GM21367 (cell line): Measurements from ENCODE around the gene B3GAT1.
"Not testable (repeated sequence)": the region's sequence is repeated elsewhere in the genome, so short reads cannot be mapped to it uniquely, and the experiment has no call there.

Source experiments
- ATAC-seq: cut with Tn5 transposase; IDR thresholded peaks from one replicate; pipeline ENCODE4 v1.9.1; 2021; ENCODE audit not compliant: unreplicated experiment

The B3GAT1 gene

GRCh38 chr11:134412203-134413042 is at the start of gene B3GAT1:
B3GAT1 (minus strand) TSS chr11:134412242; CDS start chr11:134387659, 24,583 bp downstream.
- ATAC-seq: no peak

- ATAC-seq: no peak
Measured at GRCh38 chr11:134461621-134462020, 49.6 kb upstream of the B3GAT1 start.

GRCh38 chr11:134460881-134461280 is 48.8 kb upstream of the B3GAT1 start:
- ATAC-seq: no peak

DNA sequence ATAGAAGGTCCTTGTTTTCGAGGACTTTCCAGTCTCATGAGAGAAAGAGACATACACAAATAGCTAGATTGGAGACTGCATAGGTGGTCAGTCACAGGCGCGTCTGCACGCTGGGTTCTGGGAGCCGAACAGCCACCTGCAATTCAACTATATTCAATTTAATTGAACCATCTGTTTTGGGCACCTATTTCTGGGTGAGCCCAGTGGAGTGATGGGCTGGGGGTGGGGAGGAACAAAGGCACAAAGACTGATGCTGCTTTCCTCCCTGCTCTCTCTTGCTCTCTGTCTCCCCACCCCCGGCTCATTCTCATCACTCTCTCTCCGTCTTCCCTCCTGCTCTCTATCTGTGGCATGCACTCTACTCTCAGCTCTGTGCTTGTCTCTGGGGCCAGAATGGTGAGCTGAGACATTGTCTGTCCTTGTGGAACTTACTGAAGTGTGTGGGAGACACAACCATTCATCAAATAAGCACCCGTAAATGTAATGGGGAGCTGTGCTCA is 48.1 kb upstream of the B3GAT1 start:
- ATAC-seq: no peak

DNA sequence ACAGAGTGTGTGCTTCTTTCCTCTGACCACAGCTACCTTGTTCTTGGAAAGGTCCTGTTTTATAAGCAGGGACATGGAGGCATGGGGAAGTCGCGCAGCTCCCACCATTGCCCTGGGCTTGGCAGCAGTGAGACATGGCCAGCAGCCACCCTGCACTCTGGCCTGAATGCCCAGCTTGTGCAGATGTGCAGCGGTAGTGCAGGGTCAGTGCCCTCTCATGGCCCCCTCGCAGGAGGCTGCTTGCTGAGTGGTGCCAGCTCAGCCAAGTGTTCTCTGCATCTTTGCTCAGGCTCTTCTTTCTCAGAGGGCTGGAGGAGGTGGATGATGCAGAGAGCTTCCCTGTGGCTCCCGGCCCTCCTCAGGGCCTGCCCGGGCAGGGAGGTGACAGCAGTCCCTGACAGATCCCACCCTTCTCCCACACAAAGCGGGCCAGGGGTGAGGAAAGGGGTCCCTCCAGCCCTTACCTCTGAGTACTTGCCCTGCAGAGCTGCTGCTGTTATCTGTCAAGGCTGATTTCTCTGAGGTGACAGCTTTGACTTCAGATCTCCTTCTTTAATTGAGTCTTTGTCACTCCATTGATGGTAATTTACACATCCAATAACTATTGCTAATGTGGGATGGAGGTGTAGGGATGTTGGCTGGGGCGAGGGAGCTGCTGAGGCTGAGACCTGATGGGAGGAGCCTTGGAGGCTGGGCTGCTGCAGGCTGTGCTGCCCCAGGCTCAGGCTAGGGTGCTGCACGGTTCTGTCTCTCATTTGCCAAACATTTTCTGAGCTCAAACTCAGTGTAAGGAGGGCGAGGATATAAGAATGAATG is 47.4 kb upstream of the B3GAT1 start:
- ATAC-seq: no peak

DNA sequence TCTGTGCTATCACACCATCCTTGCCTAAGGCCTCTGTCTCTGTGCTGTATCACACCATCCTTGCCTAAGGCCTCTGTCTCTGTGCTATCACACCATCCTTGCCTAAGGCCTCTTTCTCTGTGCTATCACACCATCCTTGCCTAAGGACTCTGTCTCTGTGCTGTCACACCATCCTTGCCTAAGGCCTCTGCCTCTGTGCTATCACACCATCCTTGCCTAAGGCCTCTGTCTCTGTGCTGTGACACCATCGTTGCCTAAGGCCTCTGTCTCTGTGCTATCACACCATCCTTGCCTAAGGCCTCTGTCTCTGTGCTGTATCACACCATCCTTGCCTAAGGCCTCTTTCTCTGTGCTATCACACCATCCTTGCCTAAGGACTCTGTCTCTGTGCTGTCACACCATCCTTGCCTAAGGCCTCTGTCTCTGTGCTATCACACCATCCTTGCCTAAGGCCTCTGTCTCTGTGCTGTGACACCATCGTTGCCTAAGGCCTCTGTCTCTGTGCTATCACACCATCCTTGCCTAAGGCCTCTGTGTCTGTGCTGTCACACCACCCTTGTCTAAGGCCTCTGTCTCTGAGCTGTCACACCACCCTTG is 45.5 kb upstream of the B3GAT1 start:
- ATAC-seq: not testable (repeated sequence)

DNA sequence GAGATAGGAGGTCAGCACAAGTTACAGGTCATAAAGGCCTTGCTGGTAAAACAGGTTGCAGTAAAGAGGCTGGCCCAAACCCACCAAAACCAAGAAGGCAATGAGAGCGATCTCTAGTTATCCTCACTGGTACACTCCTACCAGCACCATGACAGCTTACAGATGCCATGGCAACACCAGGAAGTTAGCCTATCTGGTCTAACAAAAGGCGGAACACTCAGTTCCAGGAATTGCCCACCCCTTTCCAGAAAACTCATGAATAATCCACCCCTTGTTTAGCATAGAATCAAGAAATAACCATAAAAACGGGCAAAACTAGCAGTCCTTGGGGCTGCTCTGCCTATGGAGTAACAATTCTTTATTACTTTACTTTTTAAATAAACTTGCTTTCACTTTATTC is 43.5 kb upstream of the B3GAT1 start:
- ATAC-seq: no peak

DNA sequence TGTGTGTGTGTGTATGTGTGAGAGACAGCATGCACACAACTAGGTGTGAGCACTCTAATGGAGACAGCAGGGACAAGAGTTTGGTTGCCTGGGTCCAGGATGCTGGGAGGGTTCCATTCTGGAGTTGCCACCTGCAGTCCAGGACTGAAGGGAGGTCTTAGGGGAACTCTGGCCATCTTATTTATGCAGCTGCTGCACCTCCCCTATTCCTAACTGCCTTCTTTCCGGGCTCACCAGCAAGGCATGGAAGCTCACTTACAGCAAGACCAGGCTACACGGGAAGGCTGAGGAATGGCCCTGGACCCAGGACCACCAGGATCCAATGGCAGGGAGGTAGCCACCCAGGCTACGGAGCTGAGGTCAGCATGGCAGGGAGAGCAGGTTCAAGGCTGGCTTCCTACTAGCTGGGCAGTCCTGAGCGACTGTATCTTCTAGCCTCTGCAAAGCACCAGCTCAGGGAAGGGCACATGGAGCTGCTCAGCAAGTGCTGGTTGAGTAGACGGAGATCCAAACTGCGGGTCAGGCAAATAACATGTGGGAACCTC is 42.2 kb upstream of the B3GAT1 start:
- no peak for ATAC-seq

DNA sequence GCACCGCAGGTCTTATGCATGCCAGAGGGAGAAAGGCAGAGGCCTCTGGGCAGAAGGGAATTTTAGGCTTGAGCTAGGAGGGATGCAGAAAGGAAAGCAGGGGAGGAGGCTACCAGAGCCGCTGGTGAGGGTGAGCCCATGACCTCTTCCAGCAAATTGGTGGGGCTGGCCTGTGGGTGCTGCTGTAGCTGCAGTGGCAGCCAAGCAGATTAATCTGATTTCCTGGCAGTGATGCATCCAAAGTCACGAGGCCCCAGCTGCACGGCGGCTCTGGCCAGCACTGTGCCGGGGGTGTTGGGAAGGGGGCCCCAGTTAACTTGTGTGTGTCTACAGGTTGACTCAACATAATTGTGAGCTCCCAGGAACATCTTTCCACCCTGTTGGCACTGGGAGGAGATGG is 41.4 kb upstream of the B3GAT1 start:
- no peak for ATAC-seq

GRCh38 chr11:134452838-134453155 is 40.8 kb upstream of the B3GAT1 start:
- no peak for ATAC-seq

- no peak for ATAC-seq
Measured at GRCh38 chr11:134452026-134452837, 40.2 kb upstream of the B3GAT1 start.

GRCh38 chr11:134450186-134450585 is 38.1 kb upstream of the B3GAT1 start:
- ATAC-seq: no peak

DNA sequence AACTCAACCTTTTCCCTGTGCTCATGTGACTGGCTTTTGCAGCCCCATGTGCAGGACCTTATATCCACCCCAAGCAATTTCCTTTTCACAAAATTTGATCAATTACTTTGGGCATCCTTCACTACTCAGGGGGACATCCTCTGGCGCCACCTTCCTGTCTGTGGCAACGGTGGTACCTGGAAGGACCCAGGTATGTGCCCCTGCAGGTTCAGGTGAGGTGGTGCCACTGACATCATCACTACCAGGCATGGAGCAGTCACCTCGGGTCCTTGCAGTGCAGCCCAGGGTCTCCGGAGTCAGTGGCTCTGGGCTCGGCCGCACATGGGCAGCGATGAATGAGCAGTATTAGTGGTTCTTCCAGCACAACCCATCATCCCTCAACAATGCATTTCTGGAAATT is 37.7 kb upstream of the B3GAT1 start:
- ATAC-seq: no peak

DNA sequence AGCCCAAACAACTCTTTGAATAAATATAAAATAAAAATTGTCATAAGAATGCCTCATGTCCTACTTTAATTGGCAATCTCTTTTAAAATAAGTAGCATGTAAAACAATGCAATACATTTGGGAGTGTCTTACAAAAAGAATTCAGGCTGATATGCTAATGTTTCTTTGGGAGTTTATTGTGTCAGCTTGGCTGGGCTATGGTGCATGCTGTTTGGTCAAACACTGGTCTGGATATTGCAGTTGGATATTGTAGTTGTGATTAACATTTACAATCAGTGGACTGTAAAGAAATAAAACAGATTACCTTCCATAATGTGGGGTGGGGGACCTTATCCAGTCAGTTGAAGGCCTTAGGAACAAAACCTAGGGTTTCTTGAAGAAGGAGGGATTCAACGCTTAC is 37.0 kb upstream of the B3GAT1 start:
- no peak for ATAC-seq

DNA sequence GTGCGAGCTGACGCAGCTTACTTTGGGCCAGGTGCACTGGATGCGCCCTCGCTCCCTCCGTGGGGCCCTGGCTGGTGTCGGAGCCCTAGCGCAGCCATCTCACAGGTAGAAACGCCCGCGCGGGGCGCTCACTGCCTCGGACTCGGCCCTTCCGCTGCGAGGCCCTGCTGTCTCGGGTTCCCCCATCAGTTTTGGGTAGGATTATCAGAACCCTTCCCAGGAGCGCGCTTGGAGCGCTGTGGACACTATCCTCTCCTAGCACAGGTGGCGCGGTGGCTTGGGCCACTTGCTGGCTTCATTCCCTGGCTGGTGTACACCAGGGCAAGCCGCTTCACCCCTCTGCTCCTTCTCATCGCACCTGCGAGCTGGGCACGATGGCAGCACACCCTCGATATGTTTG is 35.7 kb upstream of the B3GAT1 start:
- ATAC-seq: no peak

DNA sequence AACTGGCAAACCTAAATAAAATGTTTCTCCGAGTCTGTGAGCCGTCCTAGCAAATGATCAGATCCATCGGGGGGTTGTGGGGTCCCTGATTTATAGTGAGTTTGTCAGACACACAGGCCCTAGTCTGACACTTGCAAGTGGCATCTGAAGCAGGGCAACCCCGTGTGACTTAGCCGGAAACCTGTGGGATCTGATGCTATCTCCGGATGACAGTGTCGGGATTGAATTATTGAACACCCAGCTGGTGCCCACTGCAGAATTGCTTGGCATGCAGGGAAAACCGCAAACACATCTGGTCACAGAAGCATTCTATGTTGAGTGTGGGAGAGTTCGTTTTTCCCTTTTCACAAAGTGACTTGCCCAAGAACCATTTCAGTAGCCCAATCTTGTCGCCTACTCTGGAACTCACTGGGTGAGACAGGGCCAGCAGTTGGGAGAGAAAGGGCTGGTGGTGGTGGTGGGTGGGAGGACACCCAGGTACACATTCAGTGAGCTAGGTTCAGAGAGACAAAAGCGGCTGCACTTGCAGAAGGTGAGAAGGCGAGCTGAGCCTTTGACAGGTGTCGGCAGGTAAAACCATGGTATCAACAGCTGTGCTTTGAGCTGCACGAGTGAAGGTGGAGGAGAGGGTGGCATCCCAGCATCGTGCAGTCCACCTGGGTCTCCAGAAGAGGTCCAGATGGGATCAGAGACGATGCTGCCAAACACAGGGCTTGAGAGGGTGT is 33.7 kb upstream of the B3GAT1 start:
- ATAC-seq: no peak

DNA sequence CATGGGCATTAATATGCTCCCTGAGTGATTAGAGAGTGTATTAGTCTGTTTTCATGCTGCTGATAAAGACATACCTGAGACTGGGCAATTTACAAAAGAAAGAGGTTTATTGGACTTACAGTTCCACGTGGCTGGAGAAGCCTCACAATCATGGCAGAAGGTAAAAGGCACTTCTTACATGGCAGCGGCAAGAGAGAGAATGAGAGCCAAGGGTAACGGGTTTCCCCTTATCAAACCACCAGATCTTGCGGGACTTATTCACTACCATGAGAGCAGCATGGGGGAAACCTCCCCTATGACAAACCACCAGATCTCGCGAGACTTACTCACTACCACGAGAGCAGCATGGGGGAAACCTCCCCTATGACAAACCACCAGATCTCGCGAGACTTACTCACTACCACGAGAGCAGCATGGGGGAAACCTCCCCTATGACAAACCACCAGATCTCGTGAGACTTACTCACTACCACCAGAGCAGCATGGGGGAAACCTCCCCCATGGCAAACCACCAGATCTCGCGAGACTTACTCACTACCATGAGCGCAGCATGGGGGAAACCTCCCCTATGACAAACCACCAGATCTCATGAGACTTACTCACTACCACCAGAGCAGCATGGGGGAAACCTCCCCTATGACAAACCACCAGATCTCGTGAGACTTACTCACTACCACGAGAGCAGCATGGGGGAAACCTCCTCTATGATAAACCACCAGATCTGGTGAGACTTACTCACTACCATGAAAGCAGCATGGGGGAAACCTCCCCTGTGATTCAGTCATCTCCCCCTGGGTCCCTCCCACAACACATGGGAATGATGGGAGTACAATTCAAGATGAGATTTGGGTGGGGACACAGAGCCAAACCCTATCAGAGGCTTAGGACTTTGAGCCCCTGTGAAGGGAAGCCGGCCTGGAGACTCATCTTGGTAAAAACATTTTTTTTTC is 32.4 kb upstream of the B3GAT1 start:
- ATAC-seq: not testable (repeated sequence)

DNA sequence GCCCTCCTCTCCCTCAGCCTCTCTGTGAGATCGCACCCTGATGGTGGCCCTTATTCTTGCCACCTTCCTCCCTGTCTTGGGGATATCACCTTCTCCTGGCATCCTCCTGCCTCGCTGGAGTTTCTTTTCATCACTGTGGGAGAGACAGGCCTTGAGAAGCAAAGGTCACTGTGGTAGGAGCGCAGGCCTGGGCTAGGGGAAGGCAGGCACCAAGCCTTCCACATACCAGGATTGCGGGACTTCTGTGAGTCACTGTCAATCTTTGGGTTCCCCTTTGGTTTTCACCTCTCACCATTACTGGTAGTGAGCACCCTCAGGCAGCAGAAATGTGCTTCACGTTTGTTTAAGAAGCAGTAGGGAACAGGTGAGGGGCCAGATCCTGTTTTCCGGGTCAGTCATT is 31.2 kb upstream of the B3GAT1 start:
- no peak for ATAC-seq

GRCh38 chr11:134442246-134442645 is 30.2 kb upstream of the B3GAT1 start:
- no peak for ATAC-seq
